CD4-positive, alpha-beta T cell treated with Interleukin-6 at 100 ng/mL for 8 hours (primary cell): Measurements from ENCODE around the gene XIRP2.

ENCODE experiments used
- DNase-seq: peaks from one replicate; pipeline ENCODE4 v3.0.0-alpha.2; 2020; ENCODE audit warnings: mixed read lengths, low spot score

XIRP2 gene

GRCh38 chr2:167293172-167293781, 405.0 kb downstream of the XIRP2 start:
- no peak for DNase-seq

- DNase-seq: no peak
These were observed 405.9 kb downstream of the XIRP2 start for GRCh38 chr2:167293943-167294775.

GRCh38 chr2:167294776-167295140, 406.5 kb downstream of the XIRP2 start:
- DNase-seq: no peak

- DNase-seq: no peak
These were observed 409.0 kb downstream of the XIRP2 start for GRCh38 chr2:167297292-167297691.

GRCh38 chr2:167298017-167298416, 409.7 kb downstream of the XIRP2 start:
- DNase-seq: no peak
